ENCODE results near the gene RALGAPA1.

DNA sequence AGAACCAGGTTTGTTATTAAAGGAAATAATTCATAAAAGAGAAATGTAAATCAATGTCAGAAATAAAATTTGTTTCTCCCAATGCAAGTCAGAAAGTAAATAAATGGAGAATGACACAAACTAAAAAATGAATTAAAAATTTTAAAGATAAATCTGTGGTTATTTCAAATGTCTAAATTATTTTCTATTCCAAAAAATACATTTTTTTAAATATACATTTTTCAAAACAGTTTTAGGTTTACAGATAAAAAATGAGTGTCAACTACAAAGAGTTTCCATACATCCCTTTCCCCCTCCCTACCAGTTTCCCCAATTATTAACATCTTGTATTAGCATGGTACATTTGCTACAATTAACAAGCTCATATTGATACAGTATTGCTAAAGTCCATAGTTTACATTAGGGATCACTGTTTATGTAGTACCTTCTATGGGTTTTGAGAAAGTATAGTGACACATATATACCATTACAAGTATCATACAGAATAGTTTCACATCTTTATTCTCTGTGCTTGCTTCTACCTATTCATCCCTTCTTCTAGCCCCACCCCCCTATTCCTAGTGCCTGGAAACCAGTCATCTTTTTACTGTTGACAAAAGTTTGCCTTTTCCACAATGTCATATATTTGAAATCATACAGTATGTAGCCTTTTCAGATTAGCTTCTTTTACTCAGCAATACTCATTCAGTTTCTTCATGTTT lies 104.2 kb downstream of the RALGAPA1 start:
- TF ChIP-seq, protein P1, sequence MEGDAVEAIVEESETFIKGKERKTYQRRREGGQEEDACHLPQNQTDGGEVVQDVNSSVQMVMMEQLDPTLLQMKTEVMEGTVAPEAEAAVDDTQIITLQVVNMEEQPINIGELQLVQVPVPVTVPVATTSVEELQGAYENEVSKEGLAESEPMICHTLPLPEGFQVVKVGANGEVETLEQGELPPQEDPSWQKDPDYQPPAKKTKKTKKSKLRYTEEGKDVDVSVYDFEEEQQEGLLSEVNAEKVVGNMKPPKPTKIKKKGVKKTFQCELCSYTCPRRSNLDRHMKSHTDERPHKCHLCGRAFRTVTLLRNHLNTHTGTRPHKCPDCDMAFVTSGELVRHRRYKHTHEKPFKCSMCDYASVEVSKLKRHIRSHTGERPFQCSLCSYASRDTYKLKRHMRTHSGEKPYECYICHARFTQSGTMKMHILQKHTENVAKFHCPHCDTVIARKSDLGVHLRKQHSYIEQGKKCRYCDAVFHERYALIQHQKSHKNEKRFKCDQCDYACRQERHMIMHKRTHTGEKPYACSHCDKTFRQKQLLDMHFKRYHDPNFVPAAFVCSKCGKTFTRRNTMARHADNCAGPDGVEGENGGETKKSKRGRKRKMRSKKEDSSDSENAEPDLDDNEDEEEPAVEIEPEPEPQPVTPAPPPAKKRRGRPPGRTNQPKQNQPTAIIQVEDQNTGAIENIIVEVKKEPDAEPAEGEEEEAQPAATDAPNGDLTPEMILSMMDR (IDR thresholded peaks at IDR 0.05), result no peak
- no peak for TF ChIP-seq POLR2A (IDR thresholded peaks at IDR 0.05)
- no peak for TF ChIP-seq POLR2AphosphoS5 (IDR thresholded peaks at IDR 0.05)

All from prostate gland (tissue), 2 donors.